Suprapubic skin (tissue), 4 donors: ENCODE measurements around the gene FRAS1. TPM values are rescaled to one million over a fixed set of nuclear protein-coding genes. Genes with fewer than 3 reads are reported as not detected.

Experiments used
- DNase-seq, 2 donors: peaks; one replicate each; pipeline ENCODE4 v3.0.0-alpha.2; 2019; ENCODE audit warnings: low spot score in 2 of 2
- H3K27ac ChIP-seq: fragments of 200-600 bp; sonication (generic); one replicate; pipeline ENCODE4 v1.5.1; 2019
- H3K27me3 ChIP-seq: fragments of 200-600 bp; sonication (generic); one replicate; pipeline ENCODE4 v1.5.1; 2019
- H3K36me3 ChIP-seq: fragments of 200-600 bp; sonication (generic); one replicate; pipeline ENCODE4 v1.5.1; 2019
- H3K4me1 ChIP-seq: fragments of 200-600 bp; sonication (generic); one replicate; pipeline ENCODE4 v1.5.1; 2019
- H3K4me3 ChIP-seq: fragments of 200-600 bp; sonication (generic); one replicate; pipeline ENCODE4 v1.5.1; 2019; ENCODE audit warnings: mild to moderate bottlenecking
- H3K9me3 ChIP-seq: fragments of 200-600 bp; sonication (generic); one replicate; pipeline ENCODE4 v1.5.1; 2019
- EP300 ChIP-seq: sonication (generic); formaldehyde crosslinking; IDR thresholded peaks from one replicate; pipeline ENCODE4 v1.6.1; 2017; ENCODE audit warnings: antibody characterized with exemption
- POLR2A ChIP-seq, 2 donors: fragments of 450-650 bp; IDR thresholded peaks; one replicate each; pipeline ENCODE4 v1.6.1; 2017; ENCODE audit warnings: antibody characterized with exemption in 2 of 2, mild to moderate bottlenecking in 2 of 2, moderate library complexity in 2 of 2
- POLR2AphosphoS5 ChIP-seq, 3 donors: sonication (generic); formaldehyde crosslinking; IDR thresholded peaks; one replicate each; pipeline ENCODE4 v1.6.1; 2017; ENCODE audit warnings: antibody characterized with exemption in 3 of 3
- WGBS: methylation state at CpG from one replicate; pipeline ENCODE4 v1.1.5; 2018; 5-methylcytosine and 5-hydroxymethylcytosine counted together
- total RNA-seq, 4 donors: library from RNA; depleted of rRNA; stranded (reverse); fragments of >200 nt; gene quantifications; one replicate each; pipeline ENCODE4 v1.1.0, GENCODE V29; 2016
- TF ChIP-seq, protein P1 (sequence below), 2 donors: fragments of 200-600 bp in 1 of 2; fragments of 450-650 bp in 1 of 2; sonication (generic) in 1 of 2; IDR thresholded peaks; one replicate each; pipeline ENCODE4 v1.5.1; 2016 to 2019; ENCODE audit warnings: antibody characterized with exemption in 2 of 2, mild to moderate bottlenecking in 1 of 2, moderate library complexity in 1 of 2

FRAS1 gene
- total RNA-seq, 4 donors from 2014 or later, result 1.4 to 24.9 (median 3.8) TPM

DNA sequence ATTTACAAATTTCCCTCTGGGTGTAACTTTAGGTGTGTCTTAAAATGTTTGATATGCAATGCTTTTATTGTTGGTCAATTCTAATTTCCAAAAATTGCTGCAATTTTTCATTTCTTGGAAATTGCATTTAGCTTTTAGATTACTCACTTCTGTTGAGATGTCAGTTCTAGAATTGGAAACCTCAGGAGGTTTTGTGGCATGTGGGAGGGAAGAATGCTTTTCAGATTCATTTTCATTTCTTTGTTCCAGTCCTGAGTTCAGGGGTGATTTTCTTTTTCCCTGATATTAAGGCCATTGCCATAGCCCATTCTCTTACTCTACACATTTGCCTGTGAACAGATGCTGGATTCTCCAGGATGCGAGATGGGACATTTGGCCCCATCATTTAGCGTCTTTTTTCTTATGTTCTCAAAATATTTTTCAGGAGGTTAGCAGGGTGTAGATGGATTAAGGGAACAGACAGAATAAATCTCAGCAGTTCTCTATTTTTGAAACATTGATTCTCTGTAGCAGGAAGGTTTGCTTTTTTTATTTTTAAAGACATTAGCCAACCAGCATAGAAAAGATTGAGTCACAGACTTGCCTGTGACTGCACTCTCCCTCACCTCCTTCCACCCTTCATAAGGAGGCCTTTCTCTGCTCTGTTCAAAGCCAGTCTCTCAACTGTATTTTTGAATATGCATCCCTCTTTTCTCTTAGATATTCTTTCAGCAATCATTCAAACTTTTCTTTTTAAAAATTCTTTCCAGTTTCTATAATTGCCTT, 256.0 kb downstream of the FRAS1 start:
- H3K27me3 ChIP-seq, result no peaks in the 10 kb centered on the region
- H3K4me3 ChIP-seq, result no peak overlapping the region
- no peak for TF ChIP-seq POLR2AphosphoS5 (IDR thresholded peaks at IDR 0.05)
- TF ChIP-seq, protein P1, sequence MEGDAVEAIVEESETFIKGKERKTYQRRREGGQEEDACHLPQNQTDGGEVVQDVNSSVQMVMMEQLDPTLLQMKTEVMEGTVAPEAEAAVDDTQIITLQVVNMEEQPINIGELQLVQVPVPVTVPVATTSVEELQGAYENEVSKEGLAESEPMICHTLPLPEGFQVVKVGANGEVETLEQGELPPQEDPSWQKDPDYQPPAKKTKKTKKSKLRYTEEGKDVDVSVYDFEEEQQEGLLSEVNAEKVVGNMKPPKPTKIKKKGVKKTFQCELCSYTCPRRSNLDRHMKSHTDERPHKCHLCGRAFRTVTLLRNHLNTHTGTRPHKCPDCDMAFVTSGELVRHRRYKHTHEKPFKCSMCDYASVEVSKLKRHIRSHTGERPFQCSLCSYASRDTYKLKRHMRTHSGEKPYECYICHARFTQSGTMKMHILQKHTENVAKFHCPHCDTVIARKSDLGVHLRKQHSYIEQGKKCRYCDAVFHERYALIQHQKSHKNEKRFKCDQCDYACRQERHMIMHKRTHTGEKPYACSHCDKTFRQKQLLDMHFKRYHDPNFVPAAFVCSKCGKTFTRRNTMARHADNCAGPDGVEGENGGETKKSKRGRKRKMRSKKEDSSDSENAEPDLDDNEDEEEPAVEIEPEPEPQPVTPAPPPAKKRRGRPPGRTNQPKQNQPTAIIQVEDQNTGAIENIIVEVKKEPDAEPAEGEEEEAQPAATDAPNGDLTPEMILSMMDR (IDR thresholded peaks at IDR 0.05), result no peak
- H3K9me3 ChIP-seq, result no peaks in the 10 kb centered on the region
- no peaks in the 10 kb centered on the region for H3K36me3 ChIP-seq
- no peaks in the 10 kb centered on the region for H3K4me1 ChIP-seq
- WGBS, result 89% methylated on average over 2 of the region's 2 CpGs
- H3K27ac ChIP-seq, result no peak overlapping the region
- DNase-seq, result no peak

DNA sequence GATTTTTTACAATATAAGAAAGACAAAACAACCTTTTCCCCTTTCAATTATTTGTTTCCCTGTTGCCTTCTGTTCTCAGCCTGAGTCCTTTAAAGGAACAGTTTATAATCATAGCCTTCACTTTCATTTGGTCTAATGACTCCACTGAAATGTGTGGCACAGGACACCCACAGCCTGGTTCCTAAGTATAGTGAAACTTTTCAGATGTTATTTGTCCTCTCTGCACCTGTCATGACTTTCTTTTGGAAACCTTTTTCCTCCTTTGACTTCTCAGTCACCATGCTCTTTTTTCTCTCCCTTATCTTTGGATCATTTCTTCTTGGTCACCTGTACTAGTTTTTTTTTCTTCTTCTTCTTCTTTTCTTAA, 256.6 kb downstream of the FRAS1 start:
- Histone ChIP-seq H3K27me3 (no peaks in the 10 kb centered on the region), H3K36me3 (no peaks in the 10 kb centered on the region), H3K27ac (no peak overlapping the region), H3K4me3 (no peak overlapping the region), H3K4me1 (no peaks in the 10 kb centered on the region), H3K9me3 (no peaks in the 10 kb centered on the region)
- no peak for DNase-seq
- no peak for TF ChIP-seq EP300
- TF ChIP-seq, protein P1 (IDR thresholded peaks at IDR 0.05), result no peak
- no peak for TF ChIP-seq POLR2AphosphoS5 (IDR thresholded peaks at IDR 0.05)
- TF ChIP-seq POLR2A (IDR thresholded peaks at IDR 0.05), result no peak

DNA sequence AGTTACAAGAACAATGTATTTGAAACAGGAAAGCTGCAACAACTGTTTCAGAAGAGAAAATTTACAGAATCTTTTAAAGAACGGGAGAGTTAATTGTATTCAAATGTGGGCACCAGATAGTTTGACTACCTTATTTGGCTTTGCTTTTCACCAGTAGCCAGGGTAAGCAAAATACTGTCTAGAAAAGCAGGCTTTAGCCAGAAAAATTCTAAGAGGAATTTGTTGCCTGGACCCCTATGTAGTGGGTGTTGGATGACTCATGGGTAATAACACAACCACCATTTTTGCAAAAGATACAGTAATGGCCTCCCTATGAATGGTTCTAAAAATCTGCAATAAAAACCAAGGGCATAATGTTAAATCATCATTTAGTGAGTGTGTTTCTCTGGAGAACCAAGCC, 261.0 kb downstream of the FRAS1 start:
- H3K9me3 ChIP-seq, result no peaks in the 10 kb centered on the region
- no peak overlapping the region for H3K27ac ChIP-seq
- WGBS, result 72% methylated on average over 1 of the region's 1 CpG
- no peaks in the 10 kb centered on the region for H3K4me1 ChIP-seq
- DNase-seq, result no peak
- H3K4me3 ChIP-seq, result no peak overlapping the region
- no peaks in the 10 kb centered on the region for H3K27me3 ChIP-seq
- no peaks in the 10 kb centered on the region for H3K36me3 ChIP-seq
- no peak for TF ChIP-seq EP300
- TF ChIP-seq POLR2A (IDR thresholded peaks at IDR 0.05), result no peak
- TF ChIP-seq, protein P1 (IDR thresholded peaks at IDR 0.05), result no peak
- TF ChIP-seq POLR2AphosphoS5 (IDR thresholded peaks at IDR 0.05), result no peak

DNA sequence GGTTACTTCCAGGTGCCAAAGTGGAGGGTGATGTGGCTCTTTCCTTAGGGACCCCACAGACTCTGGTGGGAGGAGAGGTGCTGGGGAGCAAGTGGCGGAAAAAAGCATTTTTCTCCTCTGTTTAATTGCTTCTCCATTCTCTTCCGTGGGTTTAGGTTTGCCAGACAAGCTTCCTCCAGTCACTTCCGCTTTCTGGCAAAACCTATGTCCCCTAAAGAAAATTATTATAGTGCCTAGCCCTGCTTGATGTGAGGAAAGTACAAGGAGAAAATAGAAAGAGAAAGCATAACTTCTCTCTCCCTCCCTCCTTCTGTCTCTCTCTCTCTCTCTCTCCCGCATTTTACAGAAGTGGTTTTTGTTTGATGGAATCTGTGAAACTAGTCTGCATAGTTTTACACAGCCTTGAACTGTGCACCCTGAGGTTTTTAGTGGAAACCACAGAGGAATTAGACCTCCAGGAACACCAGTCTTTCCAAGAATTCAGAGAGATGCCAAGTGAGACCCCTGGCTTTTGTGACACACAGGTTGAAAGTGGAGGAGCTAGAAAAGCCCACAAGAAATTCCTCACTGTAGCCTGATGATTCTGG, 263.3 kb downstream of the FRAS1 start:
- WGBS, result 58% methylated on average over 4 of the region's 4 CpGs
- H3K27me3 ChIP-seq, result no peaks in the 10 kb centered on the region
- no peaks in the 10 kb centered on the region for H3K36me3 ChIP-seq
- H3K9me3 ChIP-seq, result no peaks in the 10 kb centered on the region
- no peak for DNase-seq
- no peak overlapping the region for H3K4me3 ChIP-seq
- H3K27ac ChIP-seq, result no peak overlapping the region
- no peaks in the 10 kb centered on the region for H3K4me1 ChIP-seq
- TF ChIP-seq POLR2A (IDR thresholded peaks at IDR 0.05) (no peak), EP300 (no peak), POLR2AphosphoS5 (IDR thresholded peaks at IDR 0.05) (no peak)
- TF ChIP-seq, protein P1 (IDR thresholded peaks at IDR 0.05), result no peak

DNA sequence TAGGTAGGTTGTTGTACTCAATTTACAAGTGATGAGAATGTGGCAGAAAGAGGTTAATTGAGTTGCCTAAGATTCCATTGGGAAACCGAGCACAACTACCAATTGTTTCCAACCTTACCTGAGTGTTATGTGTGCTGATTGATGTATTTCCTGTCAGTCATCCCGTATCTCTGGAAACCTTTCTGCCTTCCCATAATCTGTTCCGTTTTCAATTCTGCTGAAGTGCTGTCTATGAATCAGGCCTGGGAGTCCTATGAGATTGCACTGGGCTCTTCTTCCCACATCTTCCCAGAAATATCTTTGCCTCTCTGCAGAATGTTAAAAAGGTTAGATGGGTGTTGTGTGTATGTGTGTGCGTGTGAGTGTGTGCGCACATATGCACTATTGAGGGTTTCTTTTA, 264.9 kb downstream of the FRAS1 start:
- Histone ChIP-seq H3K4me3 (no peak overlapping the region), H3K9me3 (no peaks in the 10 kb centered on the region), H3K36me3 (no peaks in the 10 kb centered on the region), H3K27me3 (no peaks in the 10 kb centered on the region), H3K27ac (no peak overlapping the region), H3K4me1 (no peaks in the 10 kb centered on the region)
- WGBS, result 92% methylated on average over 5 of the region's 5 CpGs
- DNase-seq, result no peak
- TF ChIP-seq POLR2AphosphoS5 (IDR thresholded peaks at IDR 0.05), result no peak
- TF ChIP-seq POLR2A (IDR thresholded peaks at IDR 0.05), result no peak
- TF ChIP-seq, protein P1 (IDR thresholded peaks at IDR 0.05), result no peak
- TF ChIP-seq EP300, result no peak
